Natural killer cell (primary cell): ENCODE results near the gene PIGC. TPM values are rescaled to one million over a fixed set of nuclear protein-coding genes. Genes with fewer than 3 reads are reported as not detected.

Experiments
- ATAC-seq, 3 donors: fragments of 150-1000 bp in 2 of 3; fragments of 200-7000 bp in 1 of 3; cut with Tn5 transposase; 1 replicate in 1 of 3; 2 replicates in 2 of 3; pipeline ENCODE4 v1.10.0; 2021; ENCODE audit warnings: mild to moderate bottlenecking in 2 of 3, moderate library complexity in 2 of 3
- DNase-seq, 2 donors: peaks; one replicate each; pipeline versions ENCODE4 v3.0.0 to v3.0.0-alpha.2; 2013 to 2021; ENCODE audit warnings: mixed read lengths in 1 of 2
- H3K27ac ChIP-seq: one replicate; pipeline ENCODE4 v1.5.1; 2013; ENCODE audit warnings: mild to moderate bottlenecking, low read length
- H3K27me3 ChIP-seq: one replicate; pipeline ENCODE4 v1.6.1; 2013; ENCODE audit warnings: low read length; ENCODE audit not compliant: control insufficient read depth, insufficient read depth
- H3K36me3 ChIP-seq: one replicate; pipeline ENCODE4 v1.6.1; 2013; ENCODE audit warnings: low read length; ENCODE audit not compliant: control insufficient read depth, insufficient read depth
- H3K4me1 ChIP-seq: one replicate; pipeline ENCODE4 v1.6.1; 2013; ENCODE audit warnings: low read length; ENCODE audit not compliant: control insufficient read depth, insufficient read depth
- H3K4me3 ChIP-seq: one replicate; pipeline ENCODE4 v1.5.1; 2013; ENCODE audit warnings: low read length
- H3K9me3 ChIP-seq: one replicate; pipeline ENCODE4 v1.6.1; 2013; ENCODE audit warnings: low read length; ENCODE audit not compliant: control insufficient read depth, insufficient read depth
- H3K27ac Mint-ChIP-seq, 2 donors: one replicate each; pipeline ENCODE4 v1.8.0; 2022; ENCODE audit warnings: mild to moderate bottlenecking in 2 of 2, mixed read lengths in 2 of 2, moderate library complexity in 1 of 2
- H3K27me3 Mint-ChIP-seq, 2 donors: one replicate each; pipeline ENCODE4 v1.8.0; 2022; ENCODE audit warnings: low read depth in 2 of 2, mixed read lengths in 2 of 2
- H3K36me3 Mint-ChIP-seq: one replicate; pipeline ENCODE4 v1.8.0; 2022; ENCODE audit warnings: mixed read lengths
- H3K4me1 Mint-ChIP-seq, 2 donors: one replicate each; pipeline ENCODE4 v1.8.0; 2022; ENCODE audit warnings: mixed read lengths in 2 of 2
- H3K4me3 Mint-ChIP-seq: one replicate; pipeline ENCODE4 v1.8.0; 2022; ENCODE audit warnings: mild to moderate bottlenecking, moderate library complexity, mixed read lengths
- H3K9me3 Mint-ChIP-seq, 2 donors: one replicate each; pipeline ENCODE4 v1.8.0; 2022; ENCODE audit warnings: mixed read lengths in 2 of 2
- CTCF ChIP-seq: fragments of 200-600 bp; IDR thresholded peaks from one replicate; pipeline ENCODE4 v1.8.0; 2022; ENCODE audit warnings: antibody characterized with exemption
- WGBS: methylation state at CpG from one replicate; pipeline ENCODE4 v1.1.7; 2013; ENCODE audit warnings: missing lambda C conversion rate; ENCODE audit not compliant: insufficient coverage; 5-methylcytosine and 5-hydroxymethylcytosine counted together
- intact Hi-C: fragments of 100-400 bp; cut with micrococcal nuclease; formaldehyde crosslinking; loops from one replicate; pipeline ENCODE4 v1.14.2; 2022
- total RNA-seq, 4 donors: library from RNA; stranded (reverse); fragments of 120-200 nt in 1 of 4; gene quantifications; one replicate each; pipeline versions ENCODE4 v1.2.3 to v1.2.4, GENCODE V29; 2013 to 2022

PIGC gene
- total RNA-seq, 3 donors from 2014 or later (not counting 1 experiment from before 2014, with no cell fraction given) = 27.9 to 35.7 (median 30.4) TPM

- intact Hi-C loops = no loop called here
Observed at GRCh38 chr1:172466795-172467407, 23.0 kb upstream of the PIGC start.

GRCh38 chr1:172465617-172466016, 21.7 kb upstream of the PIGC start:
- 68% methylated on average over 1 of the region's 1 CpG for WGBS
- Histone ChIP-seq H3K9me3 (no peaks in the 10 kb centered on the region), H3K4me1 (no peaks in the 10 kb centered on the region), H3K36me3 (no peaks in the 10 kb centered on the region), H3K27ac (no peak overlapping the region), H3K4me3 (no peak overlapping the region), H3K27me3 (no peaks in the 10 kb centered on the region)
- H3K27ac Mint-ChIP-seq = no peak overlapping the region
- intact Hi-C loops = no loop called here
- DNase-seq (no peak), ATAC-seq (no peak)
- H3K4me1 Mint-ChIP-seq = no peaks in the 10 kb centered on the region
- H3K27me3 Mint-ChIP-seq = peaks cover 9 to 14% of the 10 kb centered on the region in 2 donors
- no peaks in the 10 kb centered on the region for H3K9me3 Mint-ChIP-seq
- H3K36me3 Mint-ChIP-seq = no peaks in the 10 kb centered on the region
- no peak for TF ChIP-seq CTCF
- no peak overlapping the region for H3K4me3 Mint-ChIP-seq

More at GRCh38 chr1:172466795-172467407, 23.0 kb upstream of the PIGC start:
- Histone ChIP-seq H3K4me3 (no peak overlapping the region), H3K36me3 (no peaks in the 10 kb centered on the region), H3K27ac (no peak overlapping the region), H3K9me3 (no peaks in the 10 kb centered on the region), H3K27me3 (no peaks in the 10 kb centered on the region), H3K4me1 (no peaks in the 10 kb centered on the region)
- ATAC-seq (no peak), DNase-seq (no peak)
- Mint-ChIP-seq H3K27ac (no peak overlapping the region), H3K4me3 (no peak overlapping the region), H3K36me3 (no peaks in the 10 kb centered on the region), H3K27me3 (peaks cover 10 to 11% of the 10 kb centered on the region in 2 donors), H3K9me3 (no peaks in the 10 kb centered on the region), H3K4me1 (no peaks in the 10 kb centered on the region)
- WGBS = over 99% methylated on average over 3 of the region's 3 CpGs
- no peak for TF ChIP-seq CTCF

GRCh38 chr1:172460887-172461315, 17.0 kb upstream of the PIGC start:
- Histone ChIP-seq H3K36me3 (no peaks in the 10 kb centered on the region), H3K4me3 (no peak overlapping the region), H3K4me1 (no peaks in the 10 kb centered on the region), H3K9me3 (no peaks in the 10 kb centered on the region), H3K27me3 (no peaks in the 10 kb centered on the region), H3K27ac (no peak overlapping the region)
- DNase-seq (no peak), ATAC-seq (no peak)
- intact Hi-C loops = no loop called here
- H3K4me1 Mint-ChIP-seq = no peaks in the 10 kb centered on the region
- no peak for TF ChIP-seq CTCF
- H3K36me3 Mint-ChIP-seq = no peaks in the 10 kb centered on the region
- no peaks in the 10 kb centered on the region for H3K9me3 Mint-ChIP-seq
- H3K27ac Mint-ChIP-seq = no peak overlapping the region
- no peak overlapping the region for H3K4me3 Mint-ChIP-seq
- peaks cover 11 to 12% of the 10 kb centered on the region in 2 donors for H3K27me3 Mint-ChIP-seq
- WGBS = 100% methylated on average over 1 of the region's 1 CpG

GRCh38 chr1:172460177-172460576, 16.3 kb upstream of the PIGC start:
- no peak for TF ChIP-seq CTCF
- Mint-ChIP-seq H3K9me3 (no peaks in the 10 kb centered on the region), H3K4me3 (no peak overlapping the region), H3K4me1 (no peaks in the 10 kb centered on the region), H3K36me3 (no peaks in the 10 kb centered on the region), H3K27ac (no peak overlapping the region), H3K27me3 (peaks cover 6 to 12% of the 10 kb centered on the region in 2 donors)
- Histone ChIP-seq H3K4me3 (no peak overlapping the region), H3K36me3 (no peaks in the 10 kb centered on the region), H3K9me3 (no peaks in the 10 kb centered on the region), H3K27me3 (no peaks in the 10 kb centered on the region), H3K4me1 (no peaks in the 10 kb centered on the region), H3K27ac (no peak overlapping the region)
- ATAC-seq (no peak), DNase-seq (no peak)
- no CpG with 5 or more reads among the region's 1 CpG for WGBS
- intact Hi-C loops = no loop called here
